OCI-LY7 (cell line): Measurements from ENCODE around the gene ATXN7L3. TPM values are rescaled to one million over a fixed set of nuclear protein-coding genes. Genes with fewer than 3 reads are reported as not detected.

Experiments used
- BruUV-seq: library from RNA; stranded (reverse); fragments of 400-500 nt; replicated peaks from 2 replicates; lab custom pipeline; 2021; lab: Mats Ljungman, UMichigan
- CTCF ChIA-PET: fragments of 300-600 bp; sonication (Branson Sonifier 250); formaldehyde crosslinking; loops from one replicate; lab custom pipeline; 2022; ENCODE audit warnings: antibody characterized with exemption; ENCODE audit not compliant: unreplicated experiment; lab: Charles Lee
- POLR2A ChIA-PET: fragments of 300-600 bp; sonication (Branson Sonifier 250); formaldehyde crosslinking; loops from one replicate; lab custom pipeline; 2022; ENCODE audit warnings: antibody characterized with exemption; lab: Charles Lee
- DNase-seq: peaks from one replicate; pipeline ENCODE4 v3.0.0-alpha.2; 2015; ENCODE audit warnings: low spot score
- H2AFZ ChIP-seq: fragments of 200-600 bp; sonication (generic), shearing (Covaris generic); 2 replicates; pipeline ENCODE4 v1.6.1; 2014; ENCODE audit warnings: mild to moderate bottlenecking, antibody characterized with exemption, low read length, moderate library complexity
- H3K27ac ChIP-seq: fragments of 200-600 bp; sonication (generic); 2 replicates; pipeline ENCODE4 v1.5.1; 2014; ENCODE audit warnings: mixed run types, low read depth, mild to moderate bottlenecking, moderate library complexity, low read length, inconsistent platforms; ENCODE audit not compliant: poor library complexity, severe bottlenecking
- H3K36me3 ChIP-seq: fragments of 200-600 bp; sonication (generic); 2 replicates; pipeline ENCODE4 v1.6.1; 2014; ENCODE audit warnings: mild to moderate bottlenecking, antibody characterized with exemption, low read length, moderate library complexity, mixed read lengths; ENCODE audit not compliant: insufficient read depth
- H3K4me1 ChIP-seq: fragments of 200-600 bp; sonication (generic); 2 replicates; pipeline ENCODE4 v1.5.1; 2014; ENCODE audit warnings: mild to moderate bottlenecking, low read length; ENCODE audit not compliant: insufficient read depth, poor library complexity, severe bottlenecking
- H3K4me2 ChIP-seq: fragments of 200-600 bp; sonication (generic); 2 replicates; pipeline ENCODE4 v1.6.1; 2014; ENCODE audit warnings: mild to moderate bottlenecking, low read length
- H3K4me3 ChIP-seq: fragments of 200-600 bp; sonication (generic); 2 replicates; pipeline ENCODE4 v1.5.1; 2014; ENCODE audit warnings: mild to moderate bottlenecking, low read depth, low read length; ENCODE audit not compliant: poor library complexity, severe bottlenecking
- H3K79me2 ChIP-seq: fragments of 200-600 bp; sonication (generic); 2 replicates; pipeline ENCODE4 v1.6.1; 2016; ENCODE audit warnings: low read depth, mild to moderate bottlenecking, low read length, moderate library complexity, mixed read lengths; ENCODE audit not compliant: insufficient read depth
- H3K9me2 ChIP-seq: fragments of 200-600 bp; sonication (generic); 2 replicates; pipeline ENCODE4 v1.6.1; 2016; ENCODE audit warnings: mild to moderate bottlenecking, low read length, mixed read lengths; ENCODE audit not compliant: insufficient read depth
- H3K9me3 ChIP-seq: fragments of 200-600 bp; sonication (generic); 2 replicates; pipeline ENCODE4 v1.6.1; 2014; ENCODE audit warnings: mild to moderate bottlenecking, mixed run types, low read length, mixed read lengths
- H4K20me1 ChIP-seq: fragments of 200-600 bp; sonication (generic); 2 replicates; pipeline ENCODE4 v1.6.1; 2014; ENCODE audit warnings: mild to moderate bottlenecking, antibody characterized with exemption, low read length, moderate library complexity, mixed read lengths; ENCODE audit not compliant: insufficient read depth
- CTCF ChIP-seq: fragments of 200-600 bp; sonication (generic); conservative IDR thresholded peaks from 2 replicates; pipeline ENCODE4 v1.5.1; 2014; ENCODE audit warnings: mild to moderate bottlenecking, antibody characterized with exemption, low read length, moderate library complexity, mixed read lengths
- EZH2phosphoT487 ChIP-seq: fragments of 200-600 bp; sonication (generic); IDR thresholded peaks from 2 replicates; pipeline ENCODE4 v1.6.1; 2018; ENCODE audit warnings: low read depth, borderline replicate concordance, mild to moderate bottlenecking, mixed run types, antibody characterized with exemption, low read length, moderate library complexity, mixed read lengths
- intact Hi-C: fragments of 100-400 bp; cut with micrococcal nuclease; formaldehyde crosslinking; loops from one replicate; pipeline ENCODE4 v1.10.0; 2022; ENCODE audit not compliant: unreplicated experiment
- total RNA-seq, 2 experiments: library from RNA; depleted of rRNA in 1 of 2; stranded (reverse); fragments of >200 nt in 1 of 2; shearing (Covaris generic) in 1 of 2; gene quantifications; 2 replicates each; pipeline ENCODE4 v1.2.3, GENCODE V29; 2014 to 2022

Gene ATXN7L3
- total RNA-seq, 2 experiments from 2014 or later, result 57.7 to 106 TPM

GRCh38 chr17:44236444-44236991, 36.8 kb upstream of the ATXN7L3 start:
- CTCF ChIA-PET, result no interaction called here
- peaks cover 7% of the 10 kb centered on the region for H3K4me1 ChIP-seq
- no peaks in the 10 kb centered on the region for H4K20me1 ChIP-seq
- no peaks in the 10 kb centered on the region for H3K79me2 ChIP-seq
- intact Hi-C loops, result no loop called here
- no peak for DNase-seq
- no peak overlapping the region for H3K27ac ChIP-seq
- H3K4me3 ChIP-seq, result no peak overlapping the region
- no peak overlapping the region for H2AFZ ChIP-seq
- H3K4me2 ChIP-seq, result no peak overlapping the region
- TF ChIP-seq CTCF (no peak), EZH2phosphoT487 (no peak)
- H3K9me2 ChIP-seq, result no peaks in the 10 kb centered on the region
- no TSS peak for BruUV-seq
- H3K36me3 ChIP-seq, result no peaks in the 10 kb centered on the region
- H3K9me3 ChIP-seq, result no peaks in the 10 kb centered on the region
- POLR2A ChIA-PET, result no interaction called here

GRCh38 chr17:44235583-44235936, 35.9 kb upstream of the ATXN7L3 start:
- Histone ChIP-seq H4K20me1 (no peaks in the 10 kb centered on the region), H3K4me1 (no peaks in the 10 kb centered on the region), H3K4me3 (no peak overlapping the region), H2AFZ (no peak overlapping the region), H3K9me3 (no peaks in the 10 kb centered on the region), H3K79me2 (no peaks in the 10 kb centered on the region), H3K36me3 (no peaks in the 10 kb centered on the region), H3K27ac (no peak overlapping the region), H3K9me2 (no peaks in the 10 kb centered on the region), H3K4me2 (no peak overlapping the region)
- ChIA-PET POLR2A (no interaction called here), CTCF (no interaction called here)
- DNase-seq, result no peak
- BruUV-seq, result no TSS peak
- TF ChIP-seq EZH2phosphoT487 (no peak), CTCF (no peak)
- intact Hi-C loops, result no loop called here

- H3K4me1 ChIP-seq, result no peaks in the 10 kb centered on the region
- no peaks in the 10 kb centered on the region for H3K79me2 ChIP-seq
- no peaks in the 10 kb centered on the region for H3K9me3 ChIP-seq
- BruUV-seq, result no TSS peak
- TF ChIP-seq CTCF (no peak), EZH2phosphoT487 (no peak)
- H3K4me2 ChIP-seq, result no peak overlapping the region
- no peaks in the 10 kb centered on the region for H3K36me3 ChIP-seq
- no peaks in the 10 kb centered on the region for H4K20me1 ChIP-seq
- H2AFZ ChIP-seq, result no peak overlapping the region
- ChIA-PET CTCF (no interaction called here), POLR2A (no interaction called here)
- intact Hi-C loops, result no loop called here
- no peak overlapping the region for H3K27ac ChIP-seq
- H3K4me3 ChIP-seq, result no peak overlapping the region
- no peak for DNase-seq
- H3K9me2 ChIP-seq, result no peaks in the 10 kb centered on the region
Observed at GRCh38 chr17:44233582-44233981, 33.9 kb upstream of the ATXN7L3 start.
